ENCODE measurements around the gene MYO15B.

The MYO15B gene

DNA sequence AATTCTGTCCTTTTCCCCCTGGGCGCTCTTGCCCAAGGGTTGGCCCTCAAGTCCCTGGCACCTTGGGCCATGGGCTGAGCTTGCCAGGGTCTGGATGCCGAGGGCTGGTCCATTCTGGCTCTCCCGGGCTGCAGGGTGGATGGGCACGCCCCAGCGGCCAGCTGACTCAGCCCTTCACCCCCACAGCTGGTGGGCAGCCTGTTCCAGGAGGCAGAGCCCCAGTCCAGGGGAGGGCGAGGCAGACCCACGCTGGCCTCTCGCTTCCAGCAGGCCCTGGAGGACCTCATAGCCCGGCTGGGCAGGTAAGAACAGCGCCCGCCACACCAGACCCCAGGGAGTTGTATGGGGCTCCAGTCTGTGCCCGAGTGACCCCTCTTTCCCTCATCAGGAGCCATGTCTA, 15.0 kb downstream of the MYO15B start:
- no peak for DNase-seq (ENCODE audit: low read depth)

GRCh38 chr17:75603123-75603522, 15.5 kb downstream of the MYO15B start:
- no peak for DNase-seq (ENCODE audit: low read depth)

DNA sequence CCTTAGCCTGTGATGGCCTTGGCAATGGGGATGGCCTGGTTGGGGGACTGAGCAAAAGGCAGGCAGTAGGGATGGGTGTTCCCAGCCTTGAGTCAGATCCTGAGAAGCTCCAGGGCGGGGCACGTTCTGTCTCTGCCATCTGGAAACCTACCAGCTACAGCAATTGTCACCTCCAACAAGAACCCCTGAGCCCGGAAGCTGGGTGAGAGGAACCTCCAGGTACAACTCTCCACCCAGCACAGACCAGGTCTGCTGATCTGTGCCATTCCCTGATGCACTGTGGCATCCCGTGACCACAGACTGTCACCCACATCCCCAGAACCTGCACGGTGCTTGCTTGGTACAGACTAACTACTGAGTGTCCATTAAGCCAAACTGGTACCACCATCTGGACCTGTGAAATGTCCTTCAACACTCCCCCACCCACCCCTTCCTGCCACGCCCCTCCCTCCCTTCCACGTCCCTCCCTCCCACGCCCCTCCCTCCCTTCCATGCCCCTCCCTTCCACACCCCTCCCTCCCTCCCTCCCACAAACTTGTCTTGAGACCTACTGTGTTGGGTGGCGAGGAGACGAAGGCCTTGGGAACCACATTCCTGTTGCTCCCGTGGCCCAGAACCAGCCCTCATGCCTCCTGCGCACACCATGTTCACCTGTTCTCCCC, 16.6 kb downstream of the MYO15B start:
- DNase-seq (ENCODE audit: low read depth), result no peak

DNA sequence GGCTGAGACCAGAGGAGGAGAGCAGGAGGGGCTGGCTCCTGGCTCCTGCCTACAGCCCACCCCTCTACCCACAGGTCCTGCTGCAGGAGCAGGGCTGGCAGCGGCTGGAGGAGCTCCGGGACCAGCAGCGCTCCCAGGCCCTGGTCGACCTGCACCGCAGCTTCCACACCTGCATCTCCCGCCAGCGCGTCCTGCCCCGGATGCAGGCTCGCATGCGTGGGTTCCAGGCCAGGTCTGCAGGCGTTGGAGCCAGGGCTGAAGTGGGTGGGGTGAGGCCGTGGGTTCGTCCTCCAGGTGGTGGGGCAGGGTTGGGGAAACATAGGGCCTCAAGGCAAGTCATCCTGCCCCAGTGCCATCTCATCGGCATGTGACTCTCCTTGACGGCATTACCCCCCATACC, 18.2 kb downstream of the MYO15B start:
- no peak for DNase-seq (ENCODE audit: low read depth)

GRCh38 chr17:75607086-75607485, 19.5 kb downstream of the MYO15B start:
- DNase-seq (ENCODE audit: low read depth), result no peak

DNA sequence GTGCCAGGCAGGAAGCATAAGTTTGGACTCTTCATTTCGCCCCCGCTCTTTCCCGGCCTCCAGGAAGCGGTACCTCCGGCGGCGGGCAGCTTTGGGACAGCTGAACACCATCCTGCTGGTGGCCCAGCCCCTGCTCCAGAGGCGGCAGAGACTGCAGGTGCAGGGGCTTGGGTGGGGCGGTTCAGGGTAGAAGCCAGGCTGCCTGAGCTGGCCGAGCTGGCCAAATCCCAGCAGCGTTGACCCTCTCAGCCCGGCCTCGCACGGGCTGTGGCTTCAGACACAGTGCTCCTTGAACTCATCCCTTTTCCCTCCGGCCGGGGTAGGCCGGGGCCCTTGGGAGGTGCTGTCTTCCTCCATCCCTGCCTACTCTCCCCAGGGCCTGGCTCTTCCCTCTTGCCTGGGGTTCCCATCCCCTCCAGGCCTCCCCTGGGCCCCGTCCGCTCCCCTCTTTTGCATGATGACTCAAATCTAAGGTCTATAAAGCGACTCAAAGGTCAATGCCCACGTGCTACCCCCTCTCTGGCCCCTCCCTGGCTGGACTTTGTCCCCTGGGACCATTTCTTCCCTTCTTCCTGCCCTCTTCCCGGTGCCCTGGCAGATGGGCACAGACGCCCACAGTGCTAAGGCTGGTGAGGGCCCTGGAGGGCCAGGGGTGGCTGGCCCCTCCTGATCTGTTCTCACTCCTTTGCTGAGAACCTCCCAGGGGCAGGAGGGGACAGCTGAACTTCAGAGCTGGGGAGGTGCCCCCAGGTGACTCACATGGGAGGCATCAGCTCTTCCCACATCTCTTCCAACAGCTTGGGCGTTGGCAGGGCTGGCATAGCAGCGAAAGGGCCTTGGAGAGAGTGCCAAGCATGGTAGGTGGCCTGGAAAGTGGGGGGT, 22.7 kb downstream of the MYO15B start:
- no peak for DNase-seq (ENCODE audit: low read depth)

- no peak for DNase-seq (ENCODE audit: low read depth)
Observed at GRCh38 chr17:75611851-75612429, 24.3 kb downstream of the MYO15B start.

- DNase-seq (ENCODE audit: low read depth), result no peak
Observed at GRCh38 chr17:75612906-75613626, 25.5 kb downstream of the MYO15B start.

DNA sequence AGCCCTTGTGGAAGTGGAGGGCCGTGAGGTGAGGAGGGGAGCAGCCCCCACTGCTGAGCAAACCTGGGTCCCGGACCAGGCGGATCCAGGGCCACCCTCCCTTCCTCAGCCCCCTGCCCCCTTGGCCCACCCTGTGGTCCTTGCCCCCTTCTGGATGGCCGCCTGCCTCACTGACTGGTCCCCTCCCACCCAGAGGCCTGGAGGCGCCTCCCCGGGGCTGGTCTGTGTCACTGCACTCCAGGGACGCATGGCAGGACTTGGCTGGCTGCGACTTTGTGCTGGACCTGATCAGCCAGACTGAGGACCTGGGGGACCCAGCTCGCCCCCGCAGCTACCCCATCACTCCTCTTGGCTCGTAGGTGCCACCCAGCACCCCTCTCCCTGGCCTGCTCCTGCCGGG, 26.4 kb downstream of the MYO15B start:
- no peak for DNase-seq (ENCODE audit: low read depth)

DNA sequence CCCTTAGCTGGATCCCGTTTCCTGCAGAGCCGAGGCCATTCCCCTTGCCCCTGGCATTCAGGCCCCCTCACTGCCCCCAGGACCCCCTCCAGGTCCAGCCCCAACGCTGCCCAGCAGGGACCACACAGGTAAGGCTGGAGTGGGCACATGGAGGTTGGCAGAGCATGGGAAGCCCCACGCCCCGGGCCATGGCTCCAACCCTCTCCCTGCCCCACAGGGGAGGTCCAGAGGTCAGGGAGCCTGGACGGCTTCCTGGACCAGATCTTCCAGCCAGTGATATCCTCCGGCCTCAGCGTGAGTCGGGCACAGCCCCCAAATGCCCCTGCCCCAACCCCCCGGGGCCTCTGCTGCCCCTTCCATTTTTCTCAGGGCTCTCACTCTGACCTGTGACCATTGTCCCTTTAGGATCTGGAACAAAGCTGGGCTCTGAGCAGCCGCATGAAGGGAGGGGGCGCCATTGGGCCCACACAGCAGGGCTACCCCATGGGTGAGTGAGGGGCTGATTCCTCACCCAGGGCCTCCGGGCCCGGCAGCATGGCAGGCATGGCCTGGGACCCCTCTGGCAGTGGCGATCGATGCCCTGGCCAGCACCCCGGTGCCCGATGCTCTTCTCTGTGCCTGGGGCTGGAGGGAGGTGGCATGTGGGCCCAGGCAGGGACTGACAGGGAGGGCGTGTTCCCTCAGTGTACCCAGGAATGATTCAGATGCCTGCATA, 27.1 kb downstream of the MYO15B start:
- DNase-seq (ENCODE audit: low read depth), result no peak

DNA sequence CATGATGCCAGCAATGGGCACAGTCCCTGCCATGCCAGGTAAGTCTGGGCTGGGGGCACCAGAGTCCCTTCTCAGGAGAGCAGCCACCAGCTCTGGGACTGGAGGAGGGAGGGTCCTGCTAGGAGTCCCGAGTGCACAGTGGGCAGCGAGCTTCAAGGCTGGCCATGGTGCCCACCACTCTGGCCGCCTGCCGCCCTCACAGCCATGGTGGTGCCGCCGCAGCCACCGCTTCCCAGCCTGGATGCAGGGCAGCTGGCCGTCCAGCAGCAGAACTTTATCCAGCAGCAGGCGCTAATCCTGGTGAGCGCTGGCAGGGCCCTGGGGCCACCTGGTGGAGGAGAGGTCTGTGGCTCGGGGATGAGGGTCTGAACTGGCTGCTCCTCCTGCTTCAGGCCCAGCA, 27.7 kb downstream of the MYO15B start:
- DNase-seq (ENCODE audit: low read depth), result no peak

GRCh38 chr17:75616521-75617122, 29.0 kb downstream of the MYO15B start:
- DNase-seq (ENCODE audit: low read depth), result no peak

DNA sequence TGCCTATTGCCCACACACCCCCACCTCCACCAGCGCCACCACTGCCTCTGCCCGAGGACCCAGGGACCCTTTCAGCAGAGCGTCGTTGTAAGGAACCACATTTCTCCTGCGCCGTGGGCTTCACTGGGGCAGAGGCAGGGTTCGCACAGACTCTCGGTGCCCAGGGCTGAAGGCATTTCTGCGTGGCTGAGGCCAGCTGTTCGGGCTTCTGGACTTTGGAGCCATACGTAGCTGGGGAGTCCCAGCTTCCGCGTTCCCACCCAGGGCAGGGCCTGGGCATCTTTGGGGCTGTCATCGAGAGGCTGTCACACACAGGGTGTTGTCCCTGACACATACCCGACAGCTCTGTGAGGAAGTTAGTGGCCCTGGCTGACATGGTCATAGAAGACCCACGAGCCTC, 29.6 kb downstream of the MYO15B start:
- no peak for DNase-seq (ENCODE audit: low read depth)

DNA sequence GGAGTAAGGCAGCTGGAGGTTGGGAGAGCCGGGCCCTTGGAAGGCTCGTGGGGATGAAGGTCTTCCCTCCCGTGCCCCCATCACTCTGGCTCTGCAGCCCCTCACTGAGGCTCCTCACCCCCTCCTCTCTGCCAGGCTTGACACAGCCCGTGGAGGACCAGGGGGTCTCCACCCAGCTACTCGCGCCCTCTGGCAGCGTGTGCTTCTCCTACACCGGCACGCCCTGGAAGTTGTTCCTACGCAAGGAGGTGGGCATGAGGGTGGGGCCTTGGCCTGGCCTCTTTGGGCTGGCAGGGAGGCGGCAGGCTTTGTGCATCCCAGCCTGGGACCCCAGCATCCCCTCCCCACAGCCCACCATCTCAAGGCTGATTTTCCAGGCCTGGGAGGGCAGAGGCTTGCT, 30.1 kb downstream of the MYO15B start:
- DNase-seq (ENCODE audit: low read depth), result no peak

DNA sequence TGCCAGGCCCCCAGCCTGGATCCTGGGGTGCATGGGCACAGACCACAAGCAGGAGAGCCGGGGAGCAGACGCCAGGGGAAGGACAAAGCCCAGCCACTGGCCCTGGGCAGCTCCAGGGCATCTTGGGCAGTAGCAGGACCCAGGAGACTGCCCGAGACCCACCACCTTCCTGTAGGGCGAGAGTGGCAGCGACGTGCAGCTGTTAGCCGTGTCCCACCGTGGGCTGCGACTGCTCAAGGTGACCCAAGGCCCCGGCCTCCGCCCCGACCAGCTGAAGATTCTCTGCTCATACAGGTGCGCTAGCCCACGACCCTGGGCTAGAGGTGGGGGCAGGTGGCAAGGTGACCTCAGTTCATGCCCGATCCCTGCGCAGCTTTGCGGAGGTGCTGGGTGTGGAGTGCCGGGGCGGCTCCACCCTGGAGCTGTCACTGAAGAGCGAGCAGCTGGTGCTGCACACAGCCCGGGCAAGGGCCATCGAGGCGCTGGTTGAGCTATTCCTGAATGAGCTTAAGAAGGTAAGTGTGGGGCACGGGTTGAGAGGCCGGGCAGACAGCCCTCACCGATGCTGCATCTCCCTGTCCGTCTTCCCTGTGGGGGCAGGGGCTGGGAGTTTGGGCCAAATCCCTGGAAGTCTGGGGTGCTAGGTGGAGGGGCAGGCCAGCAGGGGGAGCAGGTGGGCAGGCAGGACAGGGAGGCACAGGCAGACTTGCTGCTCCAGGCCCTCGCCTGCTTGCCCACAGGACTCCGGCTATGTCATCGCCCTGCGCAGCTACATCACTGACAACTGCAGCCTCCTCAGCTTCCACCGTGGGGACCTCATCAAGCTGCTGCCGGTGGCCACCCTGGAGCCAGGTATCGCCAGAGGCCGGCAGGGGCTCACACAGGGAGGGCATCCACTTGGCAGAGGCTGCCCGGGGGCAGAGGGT, 32.2 kb downstream of the MYO15B start:
- no peak for DNase-seq (ENCODE audit: low read depth)

GRCh38 chr17:75621489-75621888, 33.9 kb downstream of the MYO15B start:
- DNase-seq (ENCODE audit: low read depth), result no peak

- no peak for DNase-seq (ENCODE audit: low read depth)
Observed at GRCh38 chr17:75622076-75622475, 34.5 kb downstream of the MYO15B start.

DNA sequence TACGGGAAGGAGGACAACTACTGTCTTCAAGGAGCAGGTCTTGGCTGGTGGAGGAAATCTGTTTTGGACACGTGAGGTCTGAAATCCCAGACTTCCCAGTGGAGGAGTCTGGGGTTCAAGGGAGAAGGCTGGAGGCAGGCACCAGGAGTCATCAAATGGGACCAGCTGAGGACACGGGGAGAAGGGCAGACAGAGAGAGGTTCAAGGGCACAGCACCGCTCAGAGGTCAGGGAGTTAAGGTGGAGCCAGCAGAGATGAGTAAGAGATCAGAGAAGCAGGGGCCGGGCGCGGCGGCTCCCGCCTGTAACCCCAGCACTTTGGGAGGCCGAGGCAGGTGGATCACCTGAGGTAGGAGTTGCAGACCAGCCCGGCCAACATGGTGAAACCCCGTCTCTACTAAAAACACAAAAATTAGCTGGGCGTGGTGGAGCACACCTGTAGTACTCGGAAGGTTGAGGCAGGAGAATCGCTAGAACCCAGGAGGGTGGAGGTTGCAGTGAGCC, 35.2 kb downstream of the MYO15B start:
- no peak for DNase-seq (ENCODE audit: low read depth)

- no peak for DNase-seq (ENCODE audit: low read depth)
Observed at GRCh38 chr17:75623386-75623785, 35.8 kb downstream of the MYO15B start.

DNA sequence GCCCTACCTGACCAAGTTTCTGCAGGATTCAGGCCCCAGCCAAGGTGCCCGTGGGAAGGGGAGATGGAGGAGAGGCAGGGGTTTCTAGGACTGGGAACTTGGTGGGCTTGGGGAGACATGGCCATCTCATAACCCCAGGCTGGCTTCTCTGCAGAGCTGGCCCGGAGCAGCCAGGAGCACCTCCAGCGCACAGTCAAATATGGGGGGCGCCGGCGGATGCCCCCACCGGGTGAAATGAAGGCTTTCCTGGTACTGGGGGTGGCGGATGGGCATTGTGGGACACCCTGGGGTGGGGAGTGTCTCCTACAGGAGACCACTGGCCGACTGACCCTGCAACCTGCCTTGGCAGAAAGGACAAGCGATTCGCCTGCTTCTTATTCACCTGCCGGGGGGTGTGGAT, 36.4 kb downstream of the MYO15B start:
- DNase-seq (ENCODE audit: low read depth), result no peak

Data from stimulated activated CD4-positive, alpha-beta T cell treated with anti-CD3 and anti-CD28 coated beads, Interleukin-2, amount 100 ng/mL, for 4 hours (primary cell).